AG10803 (cell line): Measurements from ENCODE around the gene MAGI3.

ENCODE experiments used
- DNase-seq: peaks from one replicate; pipeline ENCODE4 v3.0.0; 2010; ENCODE audit warnings: low read depth
- H3K4me3 ChIP-seq: 2 replicates; pipeline ENCODE4 v1.5.1; 2011; ENCODE audit warnings: mild to moderate bottlenecking, low read length, control low read depth
- CTCF ChIP-seq: conservative IDR thresholded peaks from 2 replicates; pipeline ENCODE4 v1.5.1; 2011; ENCODE audit warnings: mild to moderate bottlenecking, low read length, control low read depth, inconsistent platforms

Gene MAGI3

GRCh38 chr1:113630340-113631327 lies 240.3 kb downstream of the MAGI3 start:
- no peak for TF ChIP-seq CTCF
- DNase-seq = no peak
- no peak overlapping the region for H3K4me3 ChIP-seq

- DNase-seq = no peak
- TF ChIP-seq CTCF = no peak
- no peak overlapping the region for H3K4me3 ChIP-seq
Observed at GRCh38 chr1:113641396-113641795, 251.1 kb downstream of the MAGI3 start.

GRCh38 chr1:113647164-113647563 lies 256.8 kb downstream of the MAGI3 start:
- H3K4me3 ChIP-seq = no peak overlapping the region
- no peak for TF ChIP-seq CTCF
- DNase-seq = peak; percentile 21

GRCh38 chr1:113648478-113648877 lies 258.2 kb downstream of the MAGI3 start:
- DNase-seq = no peak
- H3K4me3 ChIP-seq = no peak overlapping the region
- no peak for TF ChIP-seq CTCF

GRCh38 chr1:113652771-113653170 lies 262.5 kb downstream of the MAGI3 start:
- no peak overlapping the region for H3K4me3 ChIP-seq
- peak; percentile 6 for DNase-seq
- no peak for TF ChIP-seq CTCF

- TF ChIP-seq CTCF = no peak
- no peak overlapping the region for H3K4me3 ChIP-seq
- DNase-seq = no peak
Observed at GRCh38 chr1:113653741-113654140, 263.4 kb downstream of the MAGI3 start.

GRCh38 chr1:113654883-113655282 lies 264.6 kb downstream of the MAGI3 start:
- H3K4me3 ChIP-seq = no peak overlapping the region
- no peak for TF ChIP-seq CTCF
- DNase-seq = no peak
